Testis (tissue), 3 donors: ENCODE results near the gene EML4. TPM values are rescaled to one million over a fixed set of nuclear protein-coding genes. Genes with fewer than 3 reads are reported as not detected.

Experiments
- DNase-seq: peaks from one replicate; pipeline ENCODE4 v3.0.0-alpha.2; 2019
- H3K27ac ChIP-seq, 2 donors: fragments of 200-600 bp; sonication (generic); one replicate each; pipeline ENCODE4 v1.5.1; 2019
- H3K27me3 ChIP-seq: fragments of 200-600 bp; sonication (generic); one replicate; pipeline ENCODE4 v1.5.1; 2019
- H3K36me3 ChIP-seq: fragments of 200-600 bp; sonication (generic); one replicate; pipeline ENCODE4 v1.5.1; 2017; ENCODE audit warnings: low read depth; ENCODE audit errors: missing control alignments
- H3K4me1 ChIP-seq: fragments of 200-600 bp; sonication (generic); one replicate; pipeline ENCODE4 v1.5.1; 2019
- H3K4me3 ChIP-seq, 2 donors: fragments of 200-600 bp; sonication (generic); one replicate each; pipeline ENCODE4 v1.5.1; 2017 to 2019
- H3K9me3 ChIP-seq: fragments of 200-600 bp; sonication (generic); one replicate; pipeline ENCODE4 v1.5.1; 2017
- POLR2A ChIP-seq: fragments of 450-650 bp; IDR thresholded peaks from one replicate; pipeline ENCODE4 v1.6.1; 2017; ENCODE audit warnings: antibody characterized with exemption, mild to moderate bottlenecking, moderate library complexity
- WGBS, 2 donors: methylation state at CpG; one replicate each; pipeline ENCODE4 v1.1.5; 2018; 5-methylcytosine and 5-hydroxymethylcytosine counted together
- intact Hi-C: fragments of 100-400 bp; cut with DNase I; formaldehyde crosslinking; loops from one replicate; pipeline ENCODE4 v1.15.1; 2023; ENCODE audit warnings: low total_unique reads
- polyA plus RNA-seq: library from polyadenylated mRNA; stranded (reverse); fragments of 350-450 nt; fragmentation: Illumina TruSeq; extraction: RNeasy Lipid Tissue Mini Kit (QIAGEN cat#74804); gene quantifications from one replicate; pipeline ENCODE4 v1.2.3, GENCODE V29; 2014; ENCODE audit warnings: low read depth, low replicate concordance; ENCODE audit not compliant: insufficient read depth
- total RNA-seq, 2 donors: library from RNA; depleted of rRNA; stranded (reverse); fragments of >200 nt; gene quantifications; one replicate each; pipeline ENCODE4 v1.2.3, GENCODE V29; 2016
- TF ChIP-seq, protein P1 (sequence below), 3 experiments: fragments of 450-650 bp in 2 of 3; fragments of 200-600 bp in 1 of 3; sonication (generic) in 1 of 3; IDR thresholded peaks; one replicate each; pipeline ENCODE4 v1.5.1; 2016 to 2019; ENCODE audit warnings: antibody characterized with exemption in 3 of 3, mild to moderate bottlenecking in 2 of 3, moderate library complexity in 1 of 3

The EML4 gene
- total and polyA plus RNA-seq, 3 donors from 2014 or later = 49.0 to 71.0 (median 67.1) TPM

DNA sequence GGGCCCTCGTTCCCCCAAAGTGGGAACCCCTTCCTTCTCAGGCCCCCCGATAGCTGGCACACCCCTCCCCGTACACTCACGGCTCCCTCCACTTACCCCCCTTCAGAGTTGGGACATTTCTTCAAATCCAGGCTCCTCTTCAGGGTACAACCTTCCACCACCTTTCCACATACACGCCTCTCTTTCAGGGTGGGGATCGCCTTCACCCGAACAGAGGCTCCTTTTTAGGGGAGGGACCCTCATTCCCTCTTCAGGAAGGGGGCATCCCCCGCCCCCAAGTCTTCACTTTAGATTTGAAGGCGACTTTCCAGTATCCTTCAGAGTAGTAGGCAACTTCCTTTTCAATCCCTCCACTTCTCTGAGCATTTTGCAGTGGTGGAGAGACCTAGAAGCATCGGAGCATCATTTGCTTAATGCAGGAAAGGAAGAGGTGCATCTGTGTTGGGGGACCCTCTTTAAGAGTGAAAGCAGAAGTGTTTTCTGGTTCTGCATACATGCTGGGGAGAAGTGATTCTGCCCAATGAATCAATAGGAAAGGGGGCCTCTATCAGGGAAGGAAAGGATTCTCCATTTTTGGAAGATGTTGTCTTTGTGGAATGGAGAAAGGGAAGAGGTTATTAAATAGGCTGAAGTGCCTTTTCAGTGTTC, 845 bp downstream of the EML4 start:
- Histone ChIP-seq H3K9me3 (no peaks in the 10 kb centered on the region), H3K36me3 (no peaks in the 10 kb centered on the region), H3K27me3 (no peaks in the 10 kb centered on the region), H3K27ac (peak overlapping the region; percentile 84 to 90), H3K4me1 (peaks cover 24% of the 10 kb centered on the region), H3K4me3 (peak overlapping the region; percentile 86)
- intact Hi-C loops = no loop called here
- 1% methylated on average over 10 of the region's 10 CpGs for WGBS, 2 donors
- DNase-seq = no peak
- TF ChIP-seq, protein P1, sequence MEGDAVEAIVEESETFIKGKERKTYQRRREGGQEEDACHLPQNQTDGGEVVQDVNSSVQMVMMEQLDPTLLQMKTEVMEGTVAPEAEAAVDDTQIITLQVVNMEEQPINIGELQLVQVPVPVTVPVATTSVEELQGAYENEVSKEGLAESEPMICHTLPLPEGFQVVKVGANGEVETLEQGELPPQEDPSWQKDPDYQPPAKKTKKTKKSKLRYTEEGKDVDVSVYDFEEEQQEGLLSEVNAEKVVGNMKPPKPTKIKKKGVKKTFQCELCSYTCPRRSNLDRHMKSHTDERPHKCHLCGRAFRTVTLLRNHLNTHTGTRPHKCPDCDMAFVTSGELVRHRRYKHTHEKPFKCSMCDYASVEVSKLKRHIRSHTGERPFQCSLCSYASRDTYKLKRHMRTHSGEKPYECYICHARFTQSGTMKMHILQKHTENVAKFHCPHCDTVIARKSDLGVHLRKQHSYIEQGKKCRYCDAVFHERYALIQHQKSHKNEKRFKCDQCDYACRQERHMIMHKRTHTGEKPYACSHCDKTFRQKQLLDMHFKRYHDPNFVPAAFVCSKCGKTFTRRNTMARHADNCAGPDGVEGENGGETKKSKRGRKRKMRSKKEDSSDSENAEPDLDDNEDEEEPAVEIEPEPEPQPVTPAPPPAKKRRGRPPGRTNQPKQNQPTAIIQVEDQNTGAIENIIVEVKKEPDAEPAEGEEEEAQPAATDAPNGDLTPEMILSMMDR (IDR thresholded peaks at IDR 0.05) = no peak
- TF ChIP-seq POLR2A = no peak

DNA sequence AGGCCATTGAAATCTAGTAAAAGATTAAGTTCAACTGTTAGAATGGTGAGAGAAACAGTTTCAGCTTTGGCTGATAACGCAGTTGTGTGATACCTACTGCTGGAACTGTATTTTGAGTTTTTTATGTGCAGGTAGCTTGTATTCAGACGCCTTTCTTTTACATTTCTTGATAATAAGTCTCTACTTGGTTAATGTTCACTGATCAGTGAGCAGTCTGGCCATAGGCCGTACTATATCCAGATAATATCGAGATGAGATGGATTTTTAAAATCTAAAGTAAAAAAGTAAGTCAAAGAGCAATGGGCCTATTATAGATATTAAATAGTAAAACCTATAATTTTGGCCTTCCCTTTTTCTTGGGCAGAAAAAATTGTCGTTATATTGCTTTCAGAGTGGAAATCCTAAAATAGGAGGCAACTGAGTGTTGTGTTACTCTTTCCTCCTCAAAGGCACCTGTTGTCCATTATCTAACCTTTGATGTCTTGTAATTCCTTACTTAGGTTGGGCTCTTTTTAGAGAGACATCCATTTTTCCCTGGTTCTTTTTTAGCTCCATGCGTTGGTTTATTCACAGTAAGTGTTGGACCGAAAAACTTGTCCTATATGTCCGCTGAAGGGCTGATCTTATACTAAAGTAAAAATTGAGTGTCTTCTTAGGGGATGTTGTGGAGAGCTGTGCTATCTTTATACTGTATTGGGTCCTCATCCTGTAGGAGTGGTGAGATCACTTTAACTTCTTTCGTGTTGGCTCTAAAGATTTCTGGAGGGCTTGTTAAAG, 1.7 kb downstream of the EML4 start:
- H3K27ac ChIP-seq = peak overlapping the region in 1 of 2 donors; percentile 84
- 52% methylated on average over 9 of the region's 9 CpGs for WGBS, 2 donors
- H3K9me3 ChIP-seq = no peaks in the 10 kb centered on the region
- intact Hi-C loops = no loop called here
- no peaks in the 10 kb centered on the region for H3K27me3 ChIP-seq
- peaks cover 24% of the 10 kb centered on the region for H3K4me1 ChIP-seq
- DNase-seq = no peak
- H3K4me3 ChIP-seq = peak overlapping the region in 1 of 2 donors; percentile 86
- TF ChIP-seq, protein P1 (IDR thresholded peaks at IDR 0.05) = no peak
- TF ChIP-seq POLR2A = no peak
- H3K36me3 ChIP-seq = no peaks in the 10 kb centered on the region

DNA sequence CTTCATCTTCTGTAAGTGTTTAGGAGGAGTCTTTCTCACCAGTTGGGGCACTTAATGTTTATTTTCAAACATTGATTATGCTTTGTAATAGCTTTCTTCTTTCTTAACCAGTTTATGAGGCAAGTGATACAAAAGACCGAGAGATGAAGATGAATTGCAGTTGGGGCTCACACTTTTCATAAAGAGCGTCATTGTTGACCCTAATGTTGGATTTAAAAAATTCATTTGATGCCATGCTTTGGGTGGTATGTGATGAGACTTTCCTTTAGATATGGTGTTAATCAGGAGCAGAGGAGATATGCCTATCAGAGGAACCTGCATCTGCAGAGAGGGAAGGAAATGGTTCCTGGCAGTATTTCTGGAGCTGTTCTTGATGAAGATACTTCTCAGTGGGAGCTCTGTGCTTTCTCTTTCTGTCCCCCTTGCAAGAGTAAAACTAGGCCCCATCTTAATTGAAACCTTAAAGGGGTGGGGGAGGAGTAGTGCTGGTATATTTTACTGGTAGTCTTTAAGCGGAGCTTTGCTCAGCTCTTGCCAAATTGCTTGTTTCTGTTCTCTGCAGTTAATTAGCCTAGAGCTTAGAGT, 2.3 kb downstream of the EML4 start:
- intact Hi-C loops = no loop called here
- Histone ChIP-seq H3K4me1 (peaks cover 24% of the 10 kb centered on the region), H3K36me3 (no peaks in the 10 kb centered on the region), H3K27ac (no peak overlapping the region), H3K4me3 (no peak overlapping the region), H3K27me3 (no peaks in the 10 kb centered on the region), H3K9me3 (no peaks in the 10 kb centered on the region)
- DNase-seq = no peak
- WGBS, 2 donors = 47 to 60% methylated on average over 3 of the region's 3 CpGs
- TF ChIP-seq, protein P1 (IDR thresholded peaks at IDR 0.05) = no peak
- TF ChIP-seq POLR2A = no peak

DNA sequence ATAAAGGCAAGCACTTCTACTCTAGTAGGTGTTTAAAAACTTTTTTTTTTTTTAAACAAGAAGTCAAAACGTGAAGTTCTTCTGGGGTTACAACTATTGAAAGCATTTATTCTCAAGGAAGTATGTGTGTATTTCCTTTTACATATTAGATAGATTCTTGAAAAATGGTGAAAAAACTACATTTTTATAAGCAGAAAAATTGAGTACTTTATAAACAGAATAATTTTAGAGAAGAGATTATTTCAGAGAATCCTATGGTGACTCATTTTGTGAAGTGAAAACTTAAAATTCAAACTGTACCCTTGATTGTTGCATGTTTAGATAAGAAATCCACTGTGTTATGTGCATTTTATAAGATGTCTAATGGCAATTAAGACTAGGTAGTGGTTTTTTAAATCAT, 2.9 kb downstream of the EML4 start:
- 8 to 10% methylated on average over 1 of the region's 1 CpG for WGBS, 2 donors
- Histone ChIP-seq H3K4me3 (no peak overlapping the region), H3K4me1 (peaks cover 24% of the 10 kb centered on the region), H3K36me3 (no peaks in the 10 kb centered on the region), H3K27ac (no peak overlapping the region), H3K9me3 (no peaks in the 10 kb centered on the region), H3K27me3 (no peaks in the 10 kb centered on the region)
- TF ChIP-seq, protein P1 (IDR thresholded peaks at IDR 0.05) = no peak
- TF ChIP-seq POLR2A = no peak
- no peak for DNase-seq
- intact Hi-C loops = no loop called here
